HG03342 (cell line): ENCODE measurements around the gene VIPR2.

Experiments
- ATAC-seq: cut with Tn5 transposase; IDR thresholded peaks from one replicate; pipeline ENCODE4 v1.9.1; 2021; ENCODE audit warnings: mild to moderate bottlenecking, moderate library complexity; ENCODE audit not compliant: unreplicated experiment

Gene VIPR2

DNA sequence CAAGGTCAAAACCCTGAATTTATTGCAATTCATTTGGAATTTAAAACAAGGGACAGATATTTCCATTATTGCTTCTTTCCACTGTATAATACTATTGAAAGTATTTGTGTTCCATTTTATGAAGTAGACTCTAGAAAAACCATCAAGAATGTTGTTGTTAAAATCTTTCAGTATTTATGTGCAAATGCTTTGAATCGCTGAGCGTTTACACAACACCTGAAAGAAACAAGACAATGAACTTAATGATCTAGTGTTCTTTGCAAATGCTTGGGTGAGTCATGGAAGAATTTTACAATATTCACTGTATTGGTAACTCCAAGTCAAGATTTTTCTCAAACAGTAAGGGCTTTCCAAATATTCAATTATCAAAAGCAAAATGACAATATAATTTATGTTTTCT lies 97.1 kb downstream of the VIPR2 start:
- no peak for ATAC-seq

DNA sequence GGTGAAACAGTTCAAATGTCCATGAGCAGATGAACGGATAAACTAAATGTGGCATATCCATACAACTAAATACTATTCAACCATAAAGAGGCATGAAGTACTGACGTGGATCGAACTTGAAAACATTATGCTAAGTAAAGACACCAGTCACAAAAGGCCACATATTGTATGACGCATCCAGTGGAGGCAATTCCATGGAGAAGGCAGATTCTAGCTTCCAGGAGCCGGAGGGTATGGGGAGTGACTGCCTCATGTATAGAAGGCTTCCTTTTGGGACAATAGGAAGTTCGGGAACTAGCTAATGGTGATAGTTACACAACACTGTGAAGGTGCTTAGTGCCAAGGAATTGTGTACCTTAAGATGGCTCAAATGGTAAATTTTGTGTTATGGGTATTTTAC lies 98.4 kb downstream of the VIPR2 start:
- no peak for ATAC-seq

DNA sequence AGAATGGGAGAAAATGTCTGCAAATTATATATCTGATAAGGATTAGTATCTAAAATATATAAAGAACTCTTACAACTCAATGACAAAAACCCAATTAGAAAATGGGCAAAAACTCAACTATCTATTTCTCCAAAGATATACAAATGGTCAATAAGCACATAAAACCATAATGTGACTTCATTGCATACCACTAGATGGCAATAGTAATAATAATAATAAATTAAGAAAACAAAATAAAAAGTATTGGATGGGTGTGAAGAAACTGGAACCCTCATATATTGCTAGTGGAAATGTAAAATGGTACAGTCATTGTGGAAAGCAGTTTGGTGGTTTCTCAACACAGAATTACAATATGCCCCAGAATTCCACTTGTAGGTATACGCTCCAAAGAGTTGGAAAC lies 98.8 kb downstream of the VIPR2 start:
- ATAC-seq = no peak

DNA sequence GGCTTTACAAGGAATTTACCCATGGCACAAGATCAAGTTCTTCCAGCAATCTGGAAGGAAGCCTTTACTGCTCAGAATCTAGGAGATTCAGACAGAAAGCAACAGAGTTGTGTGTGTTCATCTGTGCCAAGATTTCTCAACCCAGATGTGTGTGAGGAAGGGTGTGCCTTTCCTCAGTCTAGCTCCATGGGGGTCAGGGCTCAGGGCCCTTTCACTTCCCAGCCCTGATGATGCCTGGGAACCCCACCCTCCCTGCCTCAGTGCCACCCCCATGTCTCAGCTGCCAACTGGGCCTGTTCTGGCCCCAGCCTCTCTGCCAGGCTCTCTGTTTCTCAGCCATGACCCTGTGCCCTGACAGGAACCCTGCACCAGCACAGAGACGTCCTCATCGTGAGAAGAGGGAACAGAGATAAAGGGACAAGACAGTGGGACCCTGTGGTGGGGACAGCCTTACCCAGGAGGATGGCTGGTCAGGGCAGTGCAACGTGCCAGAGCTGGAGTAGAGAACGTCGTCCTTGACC lies 102.0 kb downstream of the VIPR2 start:
- no peak for ATAC-seq

DNA sequence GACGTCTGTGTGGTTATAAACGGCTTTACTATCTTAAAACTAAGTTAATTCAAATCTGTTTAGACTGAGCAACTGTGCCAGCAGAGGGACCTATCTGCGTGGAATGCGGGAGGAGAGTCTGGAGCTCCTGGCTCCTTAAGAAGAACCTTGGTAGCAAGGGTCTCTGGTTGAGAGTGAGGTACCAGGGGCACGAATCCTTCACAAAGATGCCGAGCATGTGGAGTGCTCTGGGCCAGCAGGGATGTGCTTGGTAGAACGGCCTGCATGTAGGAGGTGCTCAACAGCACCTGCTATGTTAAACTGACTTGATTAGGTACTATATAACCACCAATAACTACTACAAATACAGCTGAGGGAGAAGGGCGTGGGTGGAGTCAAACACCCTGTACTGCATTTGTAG lies 102.6 kb downstream of the VIPR2 start:
- no peak for ATAC-seq

DNA sequence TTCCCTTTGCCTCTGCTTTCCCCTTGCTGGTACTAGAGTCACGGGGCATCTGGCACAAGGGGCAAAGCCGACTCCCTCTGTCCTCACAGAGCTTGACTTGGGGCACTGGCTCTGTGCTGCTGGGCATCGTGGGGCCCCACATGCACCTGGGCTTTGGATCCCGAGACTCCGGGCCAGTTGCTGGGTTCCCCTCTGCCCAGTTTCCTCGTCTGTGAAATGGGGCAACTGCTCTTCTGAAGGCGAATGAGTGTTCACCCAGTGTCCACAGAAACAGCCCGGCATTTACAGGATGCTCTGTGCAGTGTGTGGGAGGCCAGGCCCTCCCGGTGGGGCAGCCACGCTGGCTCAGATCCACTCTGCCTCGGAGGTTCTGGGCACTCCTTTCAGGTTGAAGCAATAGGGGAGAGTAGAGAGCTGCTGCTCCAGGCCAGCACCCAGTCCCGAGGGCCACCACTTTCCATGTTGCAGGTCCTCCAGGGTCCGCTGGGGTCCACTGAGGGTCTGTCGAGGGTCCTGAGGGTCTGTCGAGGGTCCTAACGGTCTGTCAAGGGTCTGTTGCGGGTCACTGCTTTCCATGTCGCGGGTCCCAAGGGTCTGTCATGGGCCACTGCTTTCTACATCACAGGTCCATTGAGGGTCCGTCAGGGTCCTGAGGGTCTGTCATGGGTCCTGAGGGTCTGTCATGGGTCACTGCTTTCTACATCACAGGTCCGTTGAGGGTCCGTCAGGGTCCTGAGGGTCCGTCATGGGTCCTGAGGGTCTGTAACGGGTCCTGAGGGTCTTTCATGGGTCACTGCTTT lies 103.6 kb downstream of the VIPR2 start:
- ATAC-seq = no peak

DNA sequence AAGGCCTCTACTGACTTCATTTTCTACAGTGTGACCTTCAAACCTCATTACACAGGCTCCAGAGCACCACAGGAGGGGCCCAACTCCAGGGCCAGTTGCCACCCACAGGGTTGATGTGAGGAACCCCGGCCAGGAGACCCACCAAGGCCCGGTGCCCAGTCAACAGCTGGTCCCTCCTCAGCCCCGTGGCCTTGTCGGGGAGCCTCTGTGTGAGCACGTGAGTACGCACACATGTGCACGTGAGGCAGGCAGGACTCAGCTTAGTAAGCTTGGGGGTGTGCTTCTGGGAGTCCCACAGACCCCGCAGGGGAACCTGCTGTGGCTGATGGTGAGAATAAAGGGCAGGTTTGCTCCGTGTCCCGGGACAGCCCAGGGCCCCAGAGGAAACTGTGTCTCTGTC lies 104.5 kb downstream of the VIPR2 start:
- no peak for ATAC-seq

DNA sequence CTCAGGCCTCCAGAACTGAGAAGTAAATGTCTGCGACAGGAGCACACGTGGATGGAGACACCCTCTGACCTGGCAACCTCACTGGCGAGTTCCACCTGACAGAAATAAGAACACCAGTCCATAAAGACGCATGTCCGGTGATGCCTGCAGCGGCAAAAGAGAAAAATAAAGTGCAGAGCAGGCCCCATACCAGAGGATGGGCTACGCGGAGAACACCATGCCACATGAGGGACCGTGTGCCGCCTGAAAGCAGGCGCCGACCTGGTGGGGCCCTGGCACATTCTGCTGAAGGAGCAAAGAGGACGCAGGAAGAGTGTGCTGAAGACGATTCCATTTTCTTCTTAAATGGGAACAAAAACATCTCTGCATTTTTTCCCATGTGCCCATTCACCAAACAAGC lies 105.0 kb downstream of the VIPR2 start:
- no peak for ATAC-seq

DNA sequence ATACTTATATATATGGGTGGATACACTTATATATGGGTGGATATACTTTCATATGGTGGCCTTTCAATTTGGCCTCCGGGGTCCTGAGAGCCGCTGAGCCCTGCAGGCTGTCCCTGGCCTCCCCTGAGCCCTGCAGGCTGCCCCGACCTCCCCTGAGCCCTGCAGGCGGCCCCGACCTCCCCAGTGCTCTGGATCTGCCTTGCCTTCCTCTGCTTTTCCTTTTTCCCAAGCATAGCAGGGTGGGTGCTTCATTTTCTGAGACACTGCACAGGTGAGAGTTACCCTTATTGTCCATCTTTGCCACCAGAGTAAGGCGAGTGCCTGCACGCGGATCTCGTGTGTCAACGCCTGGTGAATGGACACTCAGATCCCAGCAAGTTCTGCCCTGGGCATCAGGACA lies 106.6 kb downstream of the VIPR2 start:
- no peak for ATAC-seq

DNA sequence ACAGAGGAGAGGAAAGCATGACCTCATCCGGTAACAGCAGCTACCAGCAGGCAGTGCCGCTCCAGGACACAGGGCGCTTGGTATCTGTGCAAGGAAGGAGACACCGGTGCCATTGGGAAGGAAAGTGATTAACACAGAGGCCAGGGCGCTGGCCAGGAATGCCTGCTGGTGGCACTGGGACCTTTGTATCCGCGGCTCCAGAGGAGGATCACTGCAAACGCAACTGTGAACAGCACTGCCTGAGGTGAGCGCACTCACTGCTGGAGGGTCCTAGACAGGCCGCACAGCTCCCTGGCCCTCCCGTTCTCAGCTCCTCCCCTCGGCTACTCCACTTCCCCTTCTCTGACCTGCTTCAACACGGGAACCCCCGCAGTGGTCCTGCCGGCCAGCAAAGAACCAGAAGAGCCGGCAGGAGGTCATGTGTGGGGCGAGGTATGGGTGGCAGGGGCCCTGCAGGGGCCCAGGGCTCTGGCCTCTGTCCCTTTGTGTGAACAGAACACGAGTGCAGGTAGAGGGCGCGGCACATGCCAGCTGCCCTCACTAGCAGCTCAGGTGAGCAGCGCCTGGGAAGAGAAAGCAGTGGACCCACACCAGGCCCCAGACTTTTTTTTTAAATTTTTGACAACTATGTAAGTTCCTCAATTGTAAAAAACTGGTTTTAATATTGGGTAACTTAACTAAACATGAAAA lies 107.6 kb downstream of the VIPR2 start:
- no peak for ATAC-seq

DNA sequence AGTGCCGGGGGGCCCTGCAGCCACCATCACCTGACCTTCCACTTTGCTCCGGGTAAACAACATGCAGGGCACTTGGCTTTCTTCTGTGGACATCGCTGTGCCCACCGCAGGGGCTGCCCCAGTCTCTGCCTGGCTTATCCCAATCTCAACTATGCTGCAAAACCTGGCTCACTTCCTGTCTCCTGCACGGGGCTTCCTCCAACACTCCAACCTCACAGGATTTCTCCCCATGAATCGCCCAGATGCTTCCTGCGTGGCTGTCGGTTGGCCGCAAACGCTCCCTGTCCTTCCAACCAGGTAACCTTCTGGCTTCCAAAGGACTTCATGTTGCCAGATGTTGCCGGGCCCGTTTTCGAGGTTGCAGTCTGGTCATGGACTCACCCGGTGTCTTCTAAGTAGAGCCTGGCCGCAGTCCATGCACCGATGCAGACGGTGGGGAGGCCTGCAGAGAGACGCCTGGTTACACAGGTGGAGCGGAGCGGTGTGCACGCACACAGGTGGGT lies 109.0 kb downstream of the VIPR2 start:
- no peak for ATAC-seq

DNA sequence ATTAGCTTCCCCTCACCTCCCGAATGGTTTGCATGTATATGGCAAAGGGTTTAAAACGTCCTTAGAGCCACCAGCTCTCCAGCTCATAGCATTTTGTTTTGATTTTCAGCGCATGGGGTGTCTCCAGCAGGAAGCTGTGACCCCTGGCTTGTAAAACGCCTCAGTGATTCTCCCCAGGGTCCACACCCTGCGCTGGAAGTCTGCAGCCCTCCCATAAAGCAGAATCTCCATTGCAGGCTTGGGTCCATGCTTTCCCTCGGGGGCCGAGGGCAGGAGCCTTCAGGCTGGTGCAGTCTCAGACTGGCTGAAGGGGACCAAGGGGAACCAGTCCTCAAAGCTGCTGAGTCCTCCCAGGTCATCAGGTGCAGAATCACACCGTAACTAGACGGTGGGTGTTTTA lies 109.7 kb downstream of the VIPR2 start:
- ATAC-seq = no peak

DNA sequence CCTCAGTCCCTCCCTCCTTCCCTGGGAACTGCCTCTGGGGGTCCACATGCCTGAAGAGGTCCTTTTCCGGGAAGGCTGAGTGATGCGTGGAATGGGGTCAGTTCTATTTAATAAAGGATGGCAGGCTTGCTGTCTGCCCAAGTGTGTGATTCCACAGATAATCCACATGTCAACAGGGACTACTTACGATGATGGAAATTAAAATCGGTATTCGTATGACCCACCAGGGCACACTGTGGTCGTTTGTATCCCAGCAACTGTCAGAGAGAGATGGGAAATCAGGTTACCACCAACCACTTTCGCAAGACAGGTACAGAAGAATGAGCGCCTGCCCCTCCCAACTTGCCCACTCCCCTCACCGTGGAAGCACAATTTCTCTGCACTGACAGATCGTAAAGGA lies 110.3 kb downstream of the VIPR2 start:
- no peak for ATAC-seq

DNA sequence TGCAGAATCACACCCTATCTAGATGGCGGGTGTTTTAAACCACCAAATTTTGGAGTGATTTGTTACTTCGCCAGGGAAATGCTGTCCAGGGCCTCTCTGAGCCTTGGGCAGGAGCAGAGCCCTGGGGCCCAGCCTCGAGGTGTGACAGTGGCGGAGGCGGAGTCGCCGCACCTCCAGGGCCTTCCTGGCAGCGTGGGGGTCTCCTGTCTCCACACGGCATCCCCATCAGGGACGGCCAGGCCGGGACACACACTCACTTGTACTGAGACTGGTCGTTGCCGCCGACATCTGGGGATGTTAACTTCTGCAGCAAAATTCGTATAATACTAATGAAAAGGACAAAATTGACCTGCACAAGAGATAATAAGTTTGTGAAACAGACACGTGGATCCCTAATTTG lies 110.7 kb downstream of the VIPR2 start:
- ATAC-seq = no peak

DNA sequence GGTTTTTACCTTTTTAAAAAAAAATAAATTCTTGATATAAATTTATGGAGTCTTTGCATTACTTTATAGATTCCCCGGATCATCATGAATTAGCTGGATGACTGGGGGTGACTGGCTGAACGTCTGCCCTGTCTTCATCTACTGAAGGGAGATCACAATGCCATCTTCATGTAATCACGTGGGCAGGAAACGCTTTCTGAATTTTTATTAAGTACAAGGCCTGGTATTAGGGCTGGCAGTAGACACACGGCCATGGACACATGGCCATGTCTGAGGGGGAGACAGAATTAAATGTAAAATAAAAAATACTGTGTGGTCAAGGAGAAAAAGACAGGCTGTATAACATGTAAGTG lies 111.2 kb downstream of the VIPR2 start:
- ATAC-seq = no peak

DNA sequence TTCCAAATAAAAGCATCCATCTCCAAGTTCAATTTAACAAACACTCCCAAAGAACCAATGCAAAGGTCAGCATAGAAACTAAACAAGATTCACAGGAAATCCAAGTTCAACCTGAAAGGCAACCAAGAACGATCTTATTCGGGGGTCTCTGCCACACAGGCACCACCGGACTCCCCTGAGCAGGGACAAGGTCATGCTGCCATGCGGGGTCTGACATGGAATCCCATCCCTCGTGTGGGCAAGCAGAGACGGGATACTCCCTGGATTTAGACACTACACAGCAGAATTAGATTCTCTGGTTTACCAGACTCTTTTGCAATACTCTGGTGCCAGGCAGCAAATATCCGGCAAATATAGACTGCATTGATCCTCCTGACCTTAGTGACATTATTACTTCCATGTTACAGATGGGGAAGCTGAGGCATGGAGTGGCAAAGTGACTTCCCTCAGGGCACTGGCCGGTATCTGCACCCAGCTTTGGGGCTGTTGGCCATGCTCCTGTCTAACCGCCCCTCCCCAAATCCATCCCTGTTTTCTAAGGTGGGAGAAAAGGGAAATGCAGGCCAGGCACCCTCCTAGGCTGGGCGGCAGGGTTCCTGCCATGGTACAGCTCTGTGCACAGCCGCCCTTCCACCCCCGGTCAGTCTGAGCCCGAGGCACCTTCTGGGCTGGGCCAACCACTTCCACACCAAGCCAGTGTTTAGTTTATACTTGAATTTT lies 111.8 kb downstream of the VIPR2 start:
- ATAC-seq = no peak

DNA sequence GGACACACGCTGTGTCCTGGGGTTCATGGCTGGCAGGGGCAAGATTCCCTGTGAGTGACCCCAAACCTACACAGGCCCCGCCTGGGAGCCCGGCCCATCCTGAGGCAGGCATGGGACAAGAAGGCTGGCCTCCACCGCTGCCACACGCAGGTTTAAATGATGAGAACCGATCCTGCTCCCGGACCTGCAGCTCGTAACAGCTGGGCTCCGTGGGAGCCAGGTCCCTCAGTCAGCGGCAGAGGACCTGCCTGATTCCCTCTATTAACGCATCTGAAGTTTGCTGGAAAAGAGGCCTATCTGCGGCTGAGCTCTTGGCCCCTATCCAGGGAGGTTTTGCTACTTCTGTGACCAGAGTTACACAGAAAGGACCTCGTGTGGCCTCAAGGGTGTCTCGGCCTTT lies 112.3 kb downstream of the VIPR2 start:
- ATAC-seq = no peak

DNA sequence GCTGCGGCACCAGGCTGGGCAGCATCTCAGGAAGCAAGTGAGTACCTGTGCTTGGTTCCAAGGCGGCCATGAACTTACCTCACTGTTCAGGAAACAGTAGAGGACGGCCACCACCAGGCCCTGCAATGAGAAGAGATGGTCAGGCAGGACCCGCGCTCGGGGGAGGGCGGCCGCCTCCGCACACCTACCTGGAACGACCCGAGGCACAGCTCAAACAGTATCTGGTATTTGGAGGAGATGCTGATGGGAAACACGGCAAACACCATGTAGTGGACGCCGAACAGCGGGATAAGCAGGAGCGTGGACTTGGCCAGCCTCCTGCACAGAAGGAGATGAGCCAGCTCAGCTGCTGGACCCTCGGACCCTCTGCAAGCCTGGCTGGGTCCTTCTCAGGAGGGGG lies 112.9 kb downstream of the VIPR2 start:
- no peak for ATAC-seq

DNA sequence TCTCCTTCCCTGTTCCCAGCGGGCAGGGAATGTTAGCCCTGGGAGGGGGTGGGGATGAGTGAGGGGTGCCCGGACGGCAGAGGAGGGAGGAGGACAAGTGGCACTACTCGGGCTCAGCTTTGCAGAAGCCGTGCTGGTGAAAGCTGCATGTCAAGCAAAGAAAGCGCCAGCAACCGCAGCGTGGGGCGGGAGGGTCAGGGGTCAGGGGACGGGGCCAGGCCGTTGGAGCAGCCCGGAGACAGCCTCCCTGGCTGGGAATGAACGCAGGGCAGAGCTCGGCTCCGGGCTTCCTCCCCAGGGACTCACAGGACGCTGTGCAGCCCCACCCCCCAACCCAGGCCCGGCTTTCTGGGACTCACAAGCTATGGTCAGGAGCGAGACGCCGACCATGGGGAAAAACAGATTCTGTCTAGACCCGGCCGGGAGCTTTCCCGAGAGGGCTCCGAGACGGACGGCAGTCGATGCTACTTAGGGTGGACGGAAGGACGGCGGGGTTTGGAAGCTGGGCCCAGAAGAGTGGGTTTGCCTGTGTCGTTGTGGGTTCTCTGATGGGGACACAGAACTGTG lies 113.4 kb downstream of the VIPR2 start:
- no peak for ATAC-seq

DNA sequence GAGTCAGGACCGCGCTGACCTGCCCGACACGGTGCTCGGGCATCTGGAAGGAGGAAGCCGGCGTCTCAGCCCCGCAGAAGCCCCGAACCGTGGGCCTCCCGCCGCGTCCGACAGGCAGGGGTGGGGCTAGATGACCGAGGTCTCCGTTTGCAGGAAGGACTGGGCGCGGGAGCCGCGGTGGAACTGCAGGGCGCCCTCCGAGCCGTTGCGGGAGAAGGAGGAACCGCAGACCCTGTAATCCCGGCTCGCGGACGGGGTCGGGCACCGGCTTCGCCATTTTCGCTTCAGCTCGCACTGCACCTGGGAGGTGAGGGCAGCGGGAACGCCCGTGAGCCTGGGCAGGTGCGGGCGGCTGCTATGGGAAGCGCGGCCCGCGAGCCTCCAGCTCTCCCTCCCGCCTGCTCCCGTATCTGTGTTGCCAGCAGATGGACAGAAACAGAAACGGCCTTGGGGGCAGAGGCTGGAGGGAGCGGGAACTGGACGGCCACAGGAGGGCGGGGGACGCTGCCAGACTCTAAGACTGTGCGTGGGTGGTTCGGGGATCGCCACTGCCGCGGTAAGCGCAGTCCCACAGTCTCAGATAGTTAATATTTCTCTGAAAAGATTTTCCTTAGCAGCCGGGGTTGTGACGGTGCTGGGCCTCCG lies 114.1 kb downstream of the VIPR2 start:
- ATAC-seq = no peak
